OCI-LY7 (cell line): ENCODE measurements around the gene SKOR2. TPM values are rescaled to one million over a fixed set of nuclear protein-coding genes. Genes with fewer than 3 reads are reported as not detected.

Experiments
- BruUV-seq: library from RNA; stranded (reverse); fragments of 400-500 nt; replicated peaks from 2 replicates; lab custom pipeline; 2021; lab: Mats Ljungman, UMichigan
- CTCF ChIA-PET: fragments of 300-600 bp; sonication (Branson Sonifier 250); formaldehyde crosslinking; loops from one replicate; lab custom pipeline; 2022; ENCODE audit warnings: antibody characterized with exemption; ENCODE audit not compliant: unreplicated experiment; lab: Charles Lee
- POLR2A ChIA-PET: fragments of 300-600 bp; sonication (Branson Sonifier 250); formaldehyde crosslinking; loops from one replicate; lab custom pipeline; 2022; ENCODE audit warnings: antibody characterized with exemption; lab: Charles Lee
- DNase-seq: peaks from one replicate; pipeline ENCODE4 v3.0.0-alpha.2; 2015; ENCODE audit warnings: low spot score
- H2AFZ ChIP-seq: fragments of 200-600 bp; sonication (generic), shearing (Covaris generic); 2 replicates; pipeline ENCODE4 v1.6.1; 2014; ENCODE audit warnings: mild to moderate bottlenecking, antibody characterized with exemption, low read length, moderate library complexity
- H3K27ac ChIP-seq: fragments of 200-600 bp; sonication (generic); 2 replicates; pipeline ENCODE4 v1.5.1; 2014; ENCODE audit warnings: mixed run types, low read depth, mild to moderate bottlenecking, moderate library complexity, low read length, inconsistent platforms; ENCODE audit not compliant: poor library complexity, severe bottlenecking
- H3K36me3 ChIP-seq: fragments of 200-600 bp; sonication (generic); 2 replicates; pipeline ENCODE4 v1.6.1; 2014; ENCODE audit warnings: mild to moderate bottlenecking, antibody characterized with exemption, low read length, moderate library complexity, mixed read lengths; ENCODE audit not compliant: insufficient read depth
- H3K4me1 ChIP-seq: fragments of 200-600 bp; sonication (generic); 2 replicates; pipeline ENCODE4 v1.5.1; 2014; ENCODE audit warnings: mild to moderate bottlenecking, low read length; ENCODE audit not compliant: insufficient read depth, poor library complexity, severe bottlenecking
- H3K4me2 ChIP-seq: fragments of 200-600 bp; sonication (generic); 2 replicates; pipeline ENCODE4 v1.6.1; 2014; ENCODE audit warnings: mild to moderate bottlenecking, low read length
- H3K4me3 ChIP-seq: fragments of 200-600 bp; sonication (generic); 2 replicates; pipeline ENCODE4 v1.5.1; 2014; ENCODE audit warnings: mild to moderate bottlenecking, low read depth, low read length; ENCODE audit not compliant: poor library complexity, severe bottlenecking
- H3K79me2 ChIP-seq: fragments of 200-600 bp; sonication (generic); 2 replicates; pipeline ENCODE4 v1.6.1; 2016; ENCODE audit warnings: low read depth, mild to moderate bottlenecking, low read length, moderate library complexity, mixed read lengths; ENCODE audit not compliant: insufficient read depth
- H3K9me2 ChIP-seq: fragments of 200-600 bp; sonication (generic); 2 replicates; pipeline ENCODE4 v1.6.1; 2016; ENCODE audit warnings: mild to moderate bottlenecking, low read length, mixed read lengths; ENCODE audit not compliant: insufficient read depth
- H3K9me3 ChIP-seq: fragments of 200-600 bp; sonication (generic); 2 replicates; pipeline ENCODE4 v1.6.1; 2014; ENCODE audit warnings: mild to moderate bottlenecking, mixed run types, low read length, mixed read lengths
- H4K20me1 ChIP-seq: fragments of 200-600 bp; sonication (generic); 2 replicates; pipeline ENCODE4 v1.6.1; 2014; ENCODE audit warnings: mild to moderate bottlenecking, antibody characterized with exemption, low read length, moderate library complexity, mixed read lengths; ENCODE audit not compliant: insufficient read depth
- EZH2phosphoT487 ChIP-seq: fragments of 200-600 bp; sonication (generic); IDR thresholded peaks from 2 replicates; pipeline ENCODE4 v1.6.1; 2018; ENCODE audit warnings: low read depth, borderline replicate concordance, mild to moderate bottlenecking, mixed run types, antibody characterized with exemption, low read length, moderate library complexity, mixed read lengths
- intact Hi-C: fragments of 100-400 bp; cut with micrococcal nuclease; formaldehyde crosslinking; loops from one replicate; pipeline ENCODE4 v1.10.0; 2022; ENCODE audit not compliant: unreplicated experiment
- total RNA-seq, 2 experiments: library from RNA; depleted of rRNA in 1 of 2; stranded (reverse); fragments of >200 nt in 1 of 2; shearing (Covaris generic) in 1 of 2; gene quantifications; 2 replicates each; pipeline ENCODE4 v1.2.3, GENCODE V29; 2014 to 2022
- TF ChIP-seq, protein P1 (sequence below): fragments of 200-600 bp; sonication (generic); conservative IDR thresholded peaks from 2 replicates; pipeline ENCODE4 v1.5.1; 2014; ENCODE audit warnings: mild to moderate bottlenecking, antibody characterized with exemption, low read length, moderate library complexity, mixed read lengths

SKOR2 gene
- total RNA-seq, 2 experiments from 2014 or later, result not detected

DNA sequence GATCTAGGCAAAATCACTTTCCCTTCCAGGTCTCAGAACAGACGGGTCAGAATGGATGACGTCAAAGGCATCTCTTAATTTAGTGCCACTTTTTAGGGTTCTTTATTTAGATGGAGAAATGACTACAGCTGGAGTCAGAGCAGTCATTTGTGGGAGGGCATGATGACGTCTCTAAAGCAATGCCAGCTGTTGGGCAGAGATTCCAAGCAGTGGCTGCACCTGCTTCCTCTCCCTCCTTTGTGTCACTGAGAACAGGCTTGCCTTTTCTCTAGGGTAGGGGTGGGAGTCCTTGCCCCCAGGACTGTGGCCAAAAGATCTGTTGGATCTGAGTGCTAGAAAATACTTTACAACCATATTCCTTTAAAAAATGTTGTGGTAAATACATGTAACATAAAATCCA, 28.7 kb upstream of the SKOR2 start:
- Histone ChIP-seq H3K4me3 (no peak overlapping the region), H3K27ac (no peak overlapping the region), H2AFZ (no peak overlapping the region), H4K20me1 (no peaks in the 10 kb centered on the region), H3K4me1 (no peaks in the 10 kb centered on the region), H3K4me2 (no peak overlapping the region), H3K9me2 (no peaks in the 10 kb centered on the region), H3K79me2 (no peaks in the 10 kb centered on the region), H3K36me3 (no peaks in the 10 kb centered on the region), H3K9me3 (no peaks in the 10 kb centered on the region)
- ChIA-PET CTCF (no interaction called here), POLR2A (no interaction called here)
- intact Hi-C loops, result no loop called here
- no TSS peak for BruUV-seq
- TF ChIP-seq, protein P1, sequence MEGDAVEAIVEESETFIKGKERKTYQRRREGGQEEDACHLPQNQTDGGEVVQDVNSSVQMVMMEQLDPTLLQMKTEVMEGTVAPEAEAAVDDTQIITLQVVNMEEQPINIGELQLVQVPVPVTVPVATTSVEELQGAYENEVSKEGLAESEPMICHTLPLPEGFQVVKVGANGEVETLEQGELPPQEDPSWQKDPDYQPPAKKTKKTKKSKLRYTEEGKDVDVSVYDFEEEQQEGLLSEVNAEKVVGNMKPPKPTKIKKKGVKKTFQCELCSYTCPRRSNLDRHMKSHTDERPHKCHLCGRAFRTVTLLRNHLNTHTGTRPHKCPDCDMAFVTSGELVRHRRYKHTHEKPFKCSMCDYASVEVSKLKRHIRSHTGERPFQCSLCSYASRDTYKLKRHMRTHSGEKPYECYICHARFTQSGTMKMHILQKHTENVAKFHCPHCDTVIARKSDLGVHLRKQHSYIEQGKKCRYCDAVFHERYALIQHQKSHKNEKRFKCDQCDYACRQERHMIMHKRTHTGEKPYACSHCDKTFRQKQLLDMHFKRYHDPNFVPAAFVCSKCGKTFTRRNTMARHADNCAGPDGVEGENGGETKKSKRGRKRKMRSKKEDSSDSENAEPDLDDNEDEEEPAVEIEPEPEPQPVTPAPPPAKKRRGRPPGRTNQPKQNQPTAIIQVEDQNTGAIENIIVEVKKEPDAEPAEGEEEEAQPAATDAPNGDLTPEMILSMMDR, result no peak
- TF ChIP-seq EZH2phosphoT487, result no peak
- DNase-seq, result no peak

DNA sequence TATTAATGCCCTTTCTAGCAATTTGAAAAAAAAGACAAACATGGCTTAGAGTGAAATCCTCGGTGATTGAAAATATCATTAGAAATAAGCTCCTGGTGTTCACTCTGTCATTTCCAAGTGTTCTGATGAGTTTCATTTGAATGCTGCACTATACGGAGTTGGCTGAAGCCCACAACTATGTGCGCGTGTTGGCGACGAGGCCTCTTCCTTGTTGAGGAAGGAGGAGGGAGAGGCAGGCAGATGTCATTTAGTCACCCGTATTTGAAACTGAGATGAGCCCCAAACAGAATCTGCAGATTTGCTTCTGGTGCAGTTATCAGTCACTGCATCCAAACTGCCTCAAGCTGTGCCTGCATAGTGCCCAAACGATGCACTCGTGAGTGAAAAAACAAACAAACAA, 23.5 kb upstream of the SKOR2 start:
- H3K9me2 ChIP-seq, result no peaks in the 10 kb centered on the region
- intact Hi-C loops, result no loop called here
- no peaks in the 10 kb centered on the region for H3K36me3 ChIP-seq
- H3K79me2 ChIP-seq, result no peaks in the 10 kb centered on the region
- no peaks in the 10 kb centered on the region for H4K20me1 ChIP-seq
- H3K27ac ChIP-seq, result no peak overlapping the region
- no peak overlapping the region for H2AFZ ChIP-seq
- H3K4me1 ChIP-seq, result no peaks in the 10 kb centered on the region
- H3K4me3 ChIP-seq, result no peak overlapping the region
- DNase-seq, result no peak
- POLR2A ChIA-PET, result no interaction called here
- H3K4me2 ChIP-seq, result no peak overlapping the region
- BruUV-seq, result no TSS peak
- TF ChIP-seq EZH2phosphoT487, result no peak
- TF ChIP-seq, protein P1, result no peak
- CTCF ChIA-PET, result no interaction called here
- no peaks in the 10 kb centered on the region for H3K9me3 ChIP-seq

DNA sequence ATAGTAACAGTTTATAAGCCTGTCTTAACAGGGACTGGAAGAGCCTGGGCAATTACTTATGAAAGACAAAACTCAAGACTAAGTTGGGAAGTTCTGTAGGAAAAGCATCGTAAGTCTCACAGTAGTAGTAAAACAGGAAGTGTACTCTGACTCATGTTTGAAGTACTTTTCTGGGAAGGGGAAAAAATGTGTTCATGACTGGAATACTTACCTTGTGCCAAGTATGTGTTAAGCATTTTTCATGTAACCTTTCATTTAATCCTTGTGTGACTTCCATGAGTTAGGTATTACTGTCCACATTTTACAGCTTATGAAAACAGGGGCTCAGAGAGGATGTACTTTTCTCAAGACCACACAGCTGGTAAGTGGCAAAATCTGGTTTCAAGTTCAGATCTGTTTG, 13.7 kb upstream of the SKOR2 start:
- no peak for DNase-seq
- Histone ChIP-seq H4K20me1 (no peaks in the 10 kb centered on the region), H3K79me2 (no peaks in the 10 kb centered on the region), H3K4me1 (no peaks in the 10 kb centered on the region), H3K36me3 (no peaks in the 10 kb centered on the region), H2AFZ (no peak overlapping the region), H3K4me3 (no peak overlapping the region), H3K9me2 (no peaks in the 10 kb centered on the region), H3K4me2 (no peak overlapping the region), H3K27ac (no peak overlapping the region), H3K9me3 (no peaks in the 10 kb centered on the region)
- no peak for TF ChIP-seq EZH2phosphoT487
- TF ChIP-seq, protein P1, result no peak
- CTCF ChIA-PET, result no interaction called here
- no TSS peak for BruUV-seq
- intact Hi-C loops, result no loop called here
- POLR2A ChIA-PET, result no interaction called here
